WTC11 (cell line): ENCODE measurements around the gene FANCC. TPM values are rescaled to one million over a fixed set of nuclear protein-coding genes. Genes with fewer than 3 reads are reported as not detected.
"Not testable (repeated sequence)": the region's sequence is repeated elsewhere in the genome, so short reads cannot be mapped to it uniquely, and the experiment has no call there.

Experiments used
- ATAC-seq: fragments of 200-7000 bp; cut with Tn5 transposase; 2 replicates; pipeline ENCODE4 v1.10.0; 2021; ENCODE audit warnings: mild to moderate bottlenecking, moderate library complexity
- CTCF ChIA-PET: fragments of 300-600 bp; sonication (Branson Sonifier 250); formaldehyde crosslinking; loops from one replicate; lab custom pipeline; 2021; ENCODE audit warnings: antibody characterized with exemption; lab: Charles Lee
- POLR2A ChIA-PET: fragments of 350-600 bp; sonication (Branson Sonifier 250); formaldehyde crosslinking; loops from one replicate; lab custom pipeline; 2021; ENCODE audit warnings: antibody characterized with exemption; lab: Charles Lee
- DNase-seq: peaks from one replicate; pipeline ENCODE4 v3.0.0; 2021; ENCODE audit warnings: low spot score
- H3K27ac Mint-ChIP-seq: 2 replicates; pipeline ENCODE4 v1.8.0; 2021; ENCODE audit warnings: mixed read lengths
- H3K27me3 Mint-ChIP-seq: 2 replicates; pipeline ENCODE4 v1.8.0; 2021; ENCODE audit warnings: low read depth, mild to moderate bottlenecking, moderate library complexity, mixed read lengths
- H3K36me3 Mint-ChIP-seq: 2 replicates; pipeline ENCODE4 v1.8.0; 2021; ENCODE audit warnings: mixed read lengths
- H3K4me1 Mint-ChIP-seq: 2 replicates; pipeline ENCODE4 v1.8.0; 2022; ENCODE audit warnings: mixed read lengths
- H3K4me3 Mint-ChIP-seq: 2 replicates; pipeline ENCODE4 v1.8.0; 2021; ENCODE audit warnings: mild to moderate bottlenecking, moderate library complexity, mixed read lengths
- H3K9me3 Mint-ChIP-seq: 2 replicates; pipeline ENCODE4 v1.8.0; 2021; ENCODE audit warnings: mixed read lengths
- ARID4B ChIP-seq: sonication (generic); formaldehyde crosslinking; IDR thresholded peaks from 2 replicates; pipeline ENCODE4 v1.8.0; 2023; ENCODE audit warnings: missing genetic modification reagents, mild to moderate bottlenecking, borderline replicate concordance
- E2F1 ChIP-seq: sonication (generic); formaldehyde crosslinking; IDR thresholded peaks from 2 replicates; pipeline ENCODE4 v1.8.0; 2022; ENCODE audit warnings: mild to moderate bottlenecking, missing genetic modification reagents
- E2F5 ChIP-seq: sonication (generic); formaldehyde crosslinking; IDR thresholded peaks from 2 replicates; pipeline ENCODE4 v1.8.1; 2022; ENCODE audit warnings: mild to moderate bottlenecking, moderate library complexity, missing genetic modification reagents
- ESRRA ChIP-seq: sonication (generic); formaldehyde crosslinking; IDR thresholded peaks from 2 replicates; pipeline ENCODE4 v1.8.1; 2022; ENCODE audit warnings: mild to moderate bottlenecking, missing genetic modification reagents, borderline replicate concordance
- GABPB1 ChIP-seq: sonication (generic); formaldehyde crosslinking; IDR thresholded peaks from 2 replicates; pipeline ENCODE4 v1.8.1; 2023; ENCODE audit warnings: mild to moderate bottlenecking, missing genetic modification reagents
- JUN ChIP-seq: sonication (generic); formaldehyde crosslinking; IDR thresholded peaks from 2 replicates; pipeline ENCODE4 v1.8.0; 2023; ENCODE audit warnings: mild to moderate bottlenecking, missing genetic modification reagents
- MAX ChIP-seq: sonication (generic); formaldehyde crosslinking; IDR thresholded peaks from 2 replicates; pipeline ENCODE4 v1.8.0; 2022; ENCODE audit warnings: mild to moderate bottlenecking, missing genetic modification reagents
- MXD4 ChIP-seq: fragments of 250-450 bp; sonication (Bioruptor Pico); IDR thresholded peaks from 2 replicates; pipeline ENCODE4 v1.8.0; 2021; ENCODE audit warnings: mild to moderate bottlenecking, moderate library complexity, borderline replicate concordance
- NFE2L1 ChIP-seq: sonication (generic); formaldehyde crosslinking; IDR thresholded peaks from 2 replicates; pipeline ENCODE4 v1.8.1; 2023; ENCODE audit warnings: missing genetic modification reagents
- OVOL2 ChIP-seq: fragments of 250-450 bp; sonication (Bioruptor Pico); IDR thresholded peaks from 2 replicates; pipeline ENCODE4 v1.9.0; 2021; ENCODE audit warnings: mild to moderate bottlenecking, borderline replicate concordance
- PRDM15 ChIP-seq: sonication (generic); formaldehyde crosslinking; IDR thresholded peaks from 2 replicates; pipeline ENCODE4 v1.8.0; 2022; ENCODE audit warnings: missing genetic modification reagents
- PRRX2 ChIP-seq: fragments of 250-450 bp; sonication (Bioruptor Pico); IDR thresholded peaks from 2 replicates; pipeline ENCODE4 v1.8.0; 2021; ENCODE audit warnings: mild to moderate bottlenecking
- SOX15 ChIP-seq: fragments of 250-450 bp; sonication (Bioruptor Pico); IDR thresholded peaks from 2 replicates; pipeline ENCODE4 v1.9.0; 2021; ENCODE audit warnings: mild to moderate bottlenecking
- SP1 ChIP-seq: sonication (generic); formaldehyde crosslinking; conservative IDR thresholded peaks from 2 replicates; pipeline ENCODE4 v1.8.1; 2022; ENCODE audit warnings: missing genetic modification reagents
- TEAD1 ChIP-seq: sonication (generic); formaldehyde crosslinking; IDR thresholded peaks from 2 replicates; pipeline ENCODE4 v1.8.0; 2022; ENCODE audit warnings: mild to moderate bottlenecking, missing genetic modification reagents
- ZBTB21 ChIP-seq: sonication (generic); formaldehyde crosslinking; IDR thresholded peaks from 2 replicates; pipeline ENCODE4 v1.8.1; 2023; ENCODE audit warnings: mild to moderate bottlenecking, missing genetic modification reagents, borderline replicate concordance
- ZNF512 ChIP-seq: sonication (generic); formaldehyde crosslinking; IDR thresholded peaks from 2 replicates; pipeline ENCODE4 v1.8.1; 2022; ENCODE audit warnings: missing genetic modification reagents, borderline replicate concordance
- total RNA-seq: library from RNA; stranded (reverse); gene quantifications from 3 replicates; pipeline ENCODE4 v1.2.3, GENCODE V29; 2021

Gene FANCC
- total RNA-seq, 1 experiment from 2014 or later = 10.9 TPM

GRCh38 chr9:95270790-95271189 lies 46.7 kb downstream of the FANCC start:
- no peak for TF ChIP-seq SOX15 (CRISPR knock-in tag)
- TF ChIP-seq GABPB1 (CRISPR knock-in tag) = no peak
- TF ChIP-seq ZBTB21 = no peak
- no peak for TF ChIP-seq OVOL2 (CRISPR knock-in tag)
- TF ChIP-seq SP1 (CRISPR knock-in tag) = no peak
- TF ChIP-seq E2F5 (CRISPR knock-in tag) = no peak
- TF ChIP-seq MAX = no peak
- no peak for TF ChIP-seq ARID4B
- TF ChIP-seq ESRRA = no peak
- TF ChIP-seq PRDM15 (CRISPR knock-in tag) = no peak
- TF ChIP-seq E2F1 (CRISPR knock-in tag) = no peak
- no peak for TF ChIP-seq TEAD1 (CRISPR knock-in tag)
- TF ChIP-seq JUN (CRISPR knock-in tag) = no peak
- TF ChIP-seq ZNF512 (CRISPR knock-in tag) = no peak
- TF ChIP-seq NFE2L1 (CRISPR knock-in tag) = no peak
- TF ChIP-seq MXD4 (CRISPR knock-in tag) = no peak
- no peak for TF ChIP-seq PRRX2
- CTCF ChIA-PET = no interaction called here
- DNase-seq (no peak), ATAC-seq (no peak)
- H3K4me3 Mint-ChIP-seq = no peak overlapping the region
- peaks cover 10% of the 10 kb centered on the region for H3K9me3 Mint-ChIP-seq
- POLR2A ChIA-PET = no interaction called here
- H3K36me3 Mint-ChIP-seq = peaks cover 8% of the 10 kb centered on the region; the same call in 1 of the 2 replicates
- no peaks in the 10 kb centered on the region for H3K27me3 Mint-ChIP-seq
- H3K27ac Mint-ChIP-seq = no peak overlapping the region
- peaks cover 20% of the 10 kb centered on the region for H3K4me1 Mint-ChIP-seq

- H3K36me3 Mint-ChIP-seq, POLR2A ChIA-PET, ATAC-seq, H3K27me3 Mint-ChIP-seq, DNase-seq, H3K4me3 Mint-ChIP-seq, H3K9me3 Mint-ChIP-seq, H3K27ac Mint-ChIP-seq: not testable (repeated sequence)
- CTCF ChIA-PET = interaction anchor here (1.7 kb wide), 2 partner anchors 87 to 139 kb away, joined by 5 to 7 read pairs; no protein-coding TSS in a partner anchor
- H3K4me1 Mint-ChIP-seq = peaks cover 27% of the 10 kb centered on the region
Observed at GRCh38 chr9:95269803-95270773, 47.4 kb downstream of the FANCC start.
